Subcutaneous adipose tissue (tissue), 4 donors: Measurements from ENCODE around the gene ZNF41. TPM values are rescaled to one million over a fixed set of nuclear protein-coding genes. Genes with fewer than 3 reads are reported as not detected.

ENCODE experiments used
- total RNA-seq, 4 donors: library from RNA; depleted of rRNA; stranded (reverse); fragments of >200 nt; gene quantifications; one replicate each; pipeline ENCODE4 v1.1.0, GENCODE V29; 2016
- TF ChIP-seq, protein P1 (sequence below): fragments of 450-650 bp; IDR thresholded peaks from one replicate; pipeline ENCODE4 v1.5.1; 2016; ENCODE audit warnings: low read depth, mild to moderate bottlenecking, control low read depth, antibody characterized with exemption, moderate library complexity

Gene ZNF41
- total RNA-seq, 4 donors from 2014 or later, result 6.6 to 13.0 (median 9.4) TPM

DNA sequence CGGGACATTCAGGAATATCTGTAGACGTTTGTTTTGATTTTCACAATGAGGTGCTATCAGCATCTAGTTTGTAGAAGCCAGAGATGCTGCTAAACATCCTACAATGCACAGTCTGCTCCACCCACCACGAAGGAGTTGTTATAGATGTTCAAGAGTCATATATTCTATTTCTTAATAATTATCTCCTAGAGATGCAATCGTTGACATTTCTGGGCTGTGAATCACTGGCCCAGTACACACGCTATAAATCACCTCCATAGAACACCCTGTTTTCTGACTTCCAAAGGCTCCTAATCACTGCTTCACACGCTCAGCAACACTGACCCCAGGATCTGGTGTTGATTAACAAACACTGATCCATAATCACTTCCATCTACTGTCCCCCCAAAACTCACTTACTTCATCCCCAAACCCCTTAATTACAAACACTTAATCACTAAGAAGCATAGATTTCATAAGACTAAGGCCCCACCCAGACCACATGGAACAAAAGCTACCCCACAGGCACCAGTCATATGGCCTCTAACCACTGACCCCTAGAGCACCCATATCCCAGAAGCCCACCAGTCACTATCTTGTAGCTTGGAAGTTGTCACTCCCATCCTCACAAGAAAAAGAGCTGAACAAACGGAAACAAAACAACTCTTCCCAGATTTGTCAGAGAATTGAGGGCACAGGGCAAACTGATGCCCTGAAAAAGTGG, 31.7 kb upstream of the ZNF41 start:
- TF ChIP-seq, protein P1, sequence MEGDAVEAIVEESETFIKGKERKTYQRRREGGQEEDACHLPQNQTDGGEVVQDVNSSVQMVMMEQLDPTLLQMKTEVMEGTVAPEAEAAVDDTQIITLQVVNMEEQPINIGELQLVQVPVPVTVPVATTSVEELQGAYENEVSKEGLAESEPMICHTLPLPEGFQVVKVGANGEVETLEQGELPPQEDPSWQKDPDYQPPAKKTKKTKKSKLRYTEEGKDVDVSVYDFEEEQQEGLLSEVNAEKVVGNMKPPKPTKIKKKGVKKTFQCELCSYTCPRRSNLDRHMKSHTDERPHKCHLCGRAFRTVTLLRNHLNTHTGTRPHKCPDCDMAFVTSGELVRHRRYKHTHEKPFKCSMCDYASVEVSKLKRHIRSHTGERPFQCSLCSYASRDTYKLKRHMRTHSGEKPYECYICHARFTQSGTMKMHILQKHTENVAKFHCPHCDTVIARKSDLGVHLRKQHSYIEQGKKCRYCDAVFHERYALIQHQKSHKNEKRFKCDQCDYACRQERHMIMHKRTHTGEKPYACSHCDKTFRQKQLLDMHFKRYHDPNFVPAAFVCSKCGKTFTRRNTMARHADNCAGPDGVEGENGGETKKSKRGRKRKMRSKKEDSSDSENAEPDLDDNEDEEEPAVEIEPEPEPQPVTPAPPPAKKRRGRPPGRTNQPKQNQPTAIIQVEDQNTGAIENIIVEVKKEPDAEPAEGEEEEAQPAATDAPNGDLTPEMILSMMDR, result no peak

GRCh38 chrX:47507153-47507867, 24.3 kb upstream of the ZNF41 start:
- TF ChIP-seq, protein P1, result no peak

DNA sequence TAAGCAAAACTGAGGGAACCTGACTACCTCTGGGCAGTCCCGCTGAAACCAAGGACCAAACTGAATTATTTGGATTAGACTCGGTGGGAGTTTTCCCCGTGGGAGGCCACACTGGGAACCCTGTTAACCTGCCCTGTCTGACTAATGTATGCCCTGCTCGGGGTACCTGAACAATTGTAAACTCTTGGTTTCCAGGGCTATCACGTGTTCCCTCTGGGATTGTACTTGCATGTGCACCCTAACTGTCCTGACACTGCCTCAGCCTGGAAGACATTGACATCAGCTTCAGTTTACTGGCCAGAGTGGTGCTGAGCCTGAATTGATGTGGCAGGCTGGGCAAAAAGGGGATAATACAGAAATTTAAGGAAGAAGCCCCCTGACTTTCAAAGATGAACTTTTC, 20.1 kb upstream of the ZNF41 start:
- TF ChIP-seq, protein P1, result no peak

GRCh38 chrX:47502316-47503125, 19.5 kb upstream of the ZNF41 start:
- TF ChIP-seq, protein P1, result no peak

GRCh38 chrX:47501226-47502074, 18.4 kb upstream of the ZNF41 start:
- TF ChIP-seq, protein P1, result no peak

DNA sequence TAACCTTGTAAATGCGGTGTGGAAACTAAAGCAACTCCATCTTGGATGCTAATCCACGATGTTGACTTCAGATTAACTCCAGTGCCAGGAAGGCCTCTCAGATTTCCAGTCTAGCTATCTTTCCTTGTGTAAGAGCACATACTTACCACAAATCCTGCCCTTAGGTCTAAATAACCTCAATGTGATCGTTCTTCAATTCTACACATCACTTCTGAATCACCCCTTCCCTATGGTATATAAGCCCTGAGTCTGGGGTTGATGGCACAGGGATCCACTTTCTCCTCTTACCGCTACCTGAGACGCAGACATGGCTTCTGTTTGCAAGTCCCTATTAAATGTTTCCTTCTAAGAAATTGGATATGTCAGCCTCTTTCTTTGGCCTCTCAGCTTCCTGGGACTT, 17.5 kb upstream of the ZNF41 start:
- TF ChIP-seq, protein P1, result no peak
